ENCODE results near the gene TNFRSF4. TPM values are rescaled to one million over a fixed set of nuclear protein-coding genes. Genes with fewer than 3 reads are reported as not detected.

The TNFRSF4 gene
- total RNA-seq, 1 donor, result not detected

- H3K4me3 ChIP-seq (ENCODE audit: low read depth, low read length), result no peak overlapping the region
- TF ChIP-seq, protein P1, sequence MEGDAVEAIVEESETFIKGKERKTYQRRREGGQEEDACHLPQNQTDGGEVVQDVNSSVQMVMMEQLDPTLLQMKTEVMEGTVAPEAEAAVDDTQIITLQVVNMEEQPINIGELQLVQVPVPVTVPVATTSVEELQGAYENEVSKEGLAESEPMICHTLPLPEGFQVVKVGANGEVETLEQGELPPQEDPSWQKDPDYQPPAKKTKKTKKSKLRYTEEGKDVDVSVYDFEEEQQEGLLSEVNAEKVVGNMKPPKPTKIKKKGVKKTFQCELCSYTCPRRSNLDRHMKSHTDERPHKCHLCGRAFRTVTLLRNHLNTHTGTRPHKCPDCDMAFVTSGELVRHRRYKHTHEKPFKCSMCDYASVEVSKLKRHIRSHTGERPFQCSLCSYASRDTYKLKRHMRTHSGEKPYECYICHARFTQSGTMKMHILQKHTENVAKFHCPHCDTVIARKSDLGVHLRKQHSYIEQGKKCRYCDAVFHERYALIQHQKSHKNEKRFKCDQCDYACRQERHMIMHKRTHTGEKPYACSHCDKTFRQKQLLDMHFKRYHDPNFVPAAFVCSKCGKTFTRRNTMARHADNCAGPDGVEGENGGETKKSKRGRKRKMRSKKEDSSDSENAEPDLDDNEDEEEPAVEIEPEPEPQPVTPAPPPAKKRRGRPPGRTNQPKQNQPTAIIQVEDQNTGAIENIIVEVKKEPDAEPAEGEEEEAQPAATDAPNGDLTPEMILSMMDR (IDR thresholded peaks at IDR 0.05; ENCODE audit: insufficient read depth, low read length), result no peak
Observed at GRCh38 chr1:1227386-1227785, 13.4 kb upstream of the TNFRSF4 start.

GRCh38 chr1:1226566-1227362, 12.8 kb upstream of the TNFRSF4 start:
- TF ChIP-seq, protein P1 (IDR thresholded peaks at IDR 0.05; ENCODE audit: insufficient read depth, low read length), result no peak
- no peak overlapping the region for H3K4me3 ChIP-seq (ENCODE audit: low read depth, low read length)
- DNase-seq (ENCODE audit: low read depth), result no peak

More at GRCh38 chr1:1227386-1227785, 13.4 kb upstream of the TNFRSF4 start:
- no peak for DNase-seq (ENCODE audit: low read depth)

DNA sequence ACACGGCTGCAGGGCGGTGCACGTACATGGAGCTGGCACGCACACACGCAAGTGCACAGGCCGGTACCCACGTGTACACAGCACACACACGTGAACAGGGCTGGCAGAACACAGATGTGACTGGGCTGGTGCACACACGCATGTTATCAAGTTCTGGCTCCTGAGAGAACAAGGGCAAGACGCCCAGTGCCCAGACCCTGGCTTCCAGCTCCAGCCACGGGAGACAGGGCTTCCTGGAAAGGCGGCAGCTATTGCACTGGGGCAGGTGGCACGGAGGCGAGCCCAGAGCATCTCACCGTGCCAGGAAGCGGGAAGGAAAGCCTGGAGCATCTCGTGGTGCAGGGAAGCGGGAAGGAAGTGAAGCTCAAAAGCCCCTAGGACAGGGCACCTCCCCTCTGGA, 12.0 kb upstream of the TNFRSF4 start:
- TF ChIP-seq, protein P1 (IDR thresholded peaks at IDR 0.05; ENCODE audit: insufficient read depth, low read length), result no peak
- no peak for DNase-seq (ENCODE audit: low read depth)
- no peak overlapping the region for H3K4me3 ChIP-seq (ENCODE audit: low read depth, low read length)

- TF ChIP-seq, protein P1 (IDR thresholded peaks at IDR 0.05; ENCODE audit: insufficient read depth, low read length), result no peak
- no peak overlapping the region for H3K4me3 ChIP-seq (ENCODE audit: low read depth, low read length)
- DNase-seq (ENCODE audit: low read depth), result no peak
Observed at GRCh38 chr1:1225238-1225845, 11.4 kb upstream of the TNFRSF4 start.

- no peak overlapping the region for H3K4me3 ChIP-seq (ENCODE audit: low read depth, low read length)
- TF ChIP-seq, protein P1 (IDR thresholded peaks at IDR 0.05; ENCODE audit: insufficient read depth, low read length), result no peak
- DNase-seq (ENCODE audit: low read depth), result no peak
Observed at GRCh38 chr1:1223891-1224290, 9.9 kb upstream of the TNFRSF4 start.

GRCh38 chr1:1223321-1223720, 9.4 kb upstream of the TNFRSF4 start:
- no peak overlapping the region for H3K4me3 ChIP-seq (ENCODE audit: low read depth, low read length)
- TF ChIP-seq, protein P1 (IDR thresholded peaks at IDR 0.05; ENCODE audit: insufficient read depth, low read length), result no peak

More at GRCh38 chr1:1223321-1223720, 9.4 kb upstream of the TNFRSF4 start:
- no peak for DNase-seq (ENCODE audit: low read depth)
